CD4-positive, alpha-beta T cell treated with Interleukin-10 for 1 hour (primary cell): Measurements from ENCODE around the gene ANKIB1.

Experiments used
- DNase-seq: peaks from one replicate; pipeline ENCODE4 v3.0.0-alpha.2; 2020

Gene ANKIB1

DNA sequence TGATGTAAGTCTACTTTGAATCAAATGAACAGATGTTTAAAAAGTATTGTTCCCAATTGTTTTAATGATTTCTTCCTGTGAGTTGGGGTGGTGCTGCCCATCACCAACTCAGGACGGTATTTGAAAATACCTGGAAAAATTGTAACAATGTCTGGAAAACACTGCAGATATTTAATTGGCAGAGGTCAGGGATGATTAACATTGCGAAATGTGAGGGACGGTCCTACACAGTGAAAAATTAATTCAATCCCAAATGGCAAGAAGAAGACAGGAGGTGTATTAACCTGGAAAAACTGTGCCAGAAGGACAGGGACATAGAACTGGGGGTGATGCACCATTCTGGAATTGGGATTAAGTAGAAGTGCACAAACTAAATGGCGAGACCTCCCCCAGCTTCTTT lies 29.6 kb downstream of the ANKIB1 start:
- no peak for DNase-seq

DNA sequence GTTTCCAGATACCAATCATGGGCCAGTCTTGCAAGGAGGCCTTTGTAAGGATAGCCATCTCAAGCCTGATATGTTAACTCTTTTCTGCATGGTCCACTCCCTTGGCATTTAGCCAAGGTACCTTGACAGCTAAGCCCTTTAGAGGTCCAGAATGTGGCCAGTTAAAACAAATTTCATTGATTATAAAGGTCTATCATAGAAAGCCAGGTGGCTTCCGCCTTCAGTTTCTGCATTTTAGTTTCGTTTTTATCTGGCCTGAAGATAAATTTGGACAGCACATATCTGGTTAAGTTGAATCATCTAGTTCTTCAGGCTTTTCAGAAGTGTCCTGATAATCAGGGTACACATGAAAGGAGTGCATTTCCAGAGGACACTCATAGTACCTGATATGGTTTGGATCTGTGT lies 30.7 kb downstream of the ANKIB1 start:
- no peak for DNase-seq

GRCh38 chr7:92279396-92280031 lies 33.7 kb downstream of the ANKIB1 start:
- no peak for DNase-seq

GRCh38 chr7:92281031-92281430 lies 35.3 kb downstream of the ANKIB1 start:
- DNase-seq: no peak

- no peak for DNase-seq
Observed at GRCh38 chr7:92282221-92282814, 36.5 kb downstream of the ANKIB1 start.

- no peak for DNase-seq
Observed at GRCh38 chr7:92282930-92283329, 37.2 kb downstream of the ANKIB1 start.

GRCh38 chr7:92289321-92289720 lies 43.5 kb downstream of the ANKIB1 start:
- no peak for DNase-seq

DNA sequence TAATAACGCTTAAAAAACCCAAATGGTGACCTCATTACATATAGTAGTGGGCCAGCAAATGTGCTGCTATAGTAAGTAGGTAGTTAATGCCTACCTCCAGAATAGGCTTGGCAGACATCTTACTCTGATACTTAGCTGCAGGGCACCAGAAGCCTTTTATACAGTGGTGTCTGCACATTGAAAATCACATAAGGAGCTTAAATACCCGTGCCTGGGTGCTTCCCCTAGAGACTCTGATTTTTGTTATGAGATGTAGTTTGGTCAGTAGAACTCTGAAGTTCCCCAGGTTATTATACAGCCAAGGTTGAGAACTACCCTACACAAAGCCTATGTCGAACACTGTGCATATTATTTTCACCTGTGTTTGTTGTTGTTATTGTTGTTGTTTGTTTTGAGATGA lies 47.2 kb downstream of the ANKIB1 start:
- no peak for DNase-seq

DNA sequence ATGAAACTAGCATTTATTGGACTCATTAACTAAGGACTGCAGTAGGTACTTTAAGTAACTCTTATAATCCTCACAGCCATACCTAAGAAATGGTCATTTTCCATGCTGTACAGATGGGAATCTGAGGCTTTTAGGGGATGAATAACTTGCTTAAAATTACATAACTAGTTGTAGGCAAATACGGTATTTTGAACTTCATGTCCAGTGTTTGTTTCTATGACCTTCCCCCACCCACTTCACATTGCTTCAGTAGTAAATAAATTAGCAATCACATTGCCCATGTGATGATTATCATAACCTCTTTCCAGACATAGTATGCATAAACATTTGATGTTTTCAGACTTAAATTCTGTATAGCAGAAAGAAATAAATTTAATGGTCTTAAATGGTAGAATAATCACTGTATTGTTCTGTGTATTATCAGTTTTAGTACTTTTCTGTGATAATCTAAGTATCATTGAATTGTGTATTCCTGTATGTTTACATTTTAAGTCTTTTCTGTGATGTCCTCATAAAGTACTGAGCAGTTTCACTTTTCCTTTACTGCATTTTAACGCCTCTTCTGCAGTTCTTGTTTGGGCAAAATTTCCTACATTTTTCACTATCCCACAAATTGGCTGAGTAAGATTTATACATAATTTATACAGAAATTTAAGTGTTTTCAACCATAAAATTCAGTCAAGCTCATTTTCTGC lies 48.3 kb downstream of the ANKIB1 start:
- DNase-seq: no peak

DNA sequence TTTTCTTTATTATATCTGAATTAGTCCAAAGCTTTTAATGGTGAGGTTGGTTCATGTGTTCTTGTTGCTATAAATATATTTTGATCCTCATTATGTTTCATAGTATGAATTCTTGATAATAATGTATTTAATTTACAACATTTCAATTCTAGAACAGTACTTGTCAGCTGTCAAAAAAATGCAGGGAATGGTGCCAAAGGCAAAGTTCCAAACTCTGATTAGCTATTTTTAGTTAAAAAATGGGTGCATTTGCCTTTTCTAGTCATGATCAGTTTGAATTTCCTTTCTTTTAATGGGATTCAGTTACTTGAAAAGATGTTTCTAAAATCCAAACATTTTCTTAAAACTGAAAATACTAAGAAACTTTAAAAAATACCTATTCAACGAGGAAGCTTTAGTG lies 49.6 kb downstream of the ANKIB1 start:
- no peak for DNase-seq

- DNase-seq: no peak
Observed at GRCh38 chr7:92296235-92296634, 50.5 kb downstream of the ANKIB1 start.

DNA sequence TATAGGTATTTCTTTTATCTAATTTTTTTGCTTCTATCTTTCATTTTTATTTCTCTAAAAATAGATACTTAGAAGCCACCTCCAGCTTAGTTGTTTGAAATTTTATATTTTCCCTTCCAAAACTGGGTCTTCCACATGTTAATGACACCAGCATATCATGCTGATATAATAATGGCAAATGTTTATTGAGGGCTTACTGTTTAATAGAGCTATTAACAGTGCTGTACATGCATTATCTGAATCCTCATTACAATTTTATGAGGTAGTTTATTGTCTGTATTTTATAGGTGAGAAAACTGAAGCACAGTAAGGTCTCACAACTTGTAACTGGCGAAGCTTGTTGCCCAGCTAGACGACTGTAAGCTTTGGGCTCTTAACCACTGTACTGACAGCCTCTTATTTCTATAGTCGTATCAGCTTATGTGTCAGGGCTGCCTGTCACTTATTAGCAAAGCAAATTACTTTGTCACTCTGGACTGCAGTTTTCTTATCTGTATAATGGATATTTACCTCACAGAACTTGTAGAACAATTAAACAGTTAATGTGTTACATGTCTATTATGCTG lies 51.2 kb downstream of the ANKIB1 start:
- no peak for DNase-seq

- DNase-seq: no peak
Observed at GRCh38 chr7:92297736-92298135, 52.0 kb downstream of the ANKIB1 start.

DNA sequence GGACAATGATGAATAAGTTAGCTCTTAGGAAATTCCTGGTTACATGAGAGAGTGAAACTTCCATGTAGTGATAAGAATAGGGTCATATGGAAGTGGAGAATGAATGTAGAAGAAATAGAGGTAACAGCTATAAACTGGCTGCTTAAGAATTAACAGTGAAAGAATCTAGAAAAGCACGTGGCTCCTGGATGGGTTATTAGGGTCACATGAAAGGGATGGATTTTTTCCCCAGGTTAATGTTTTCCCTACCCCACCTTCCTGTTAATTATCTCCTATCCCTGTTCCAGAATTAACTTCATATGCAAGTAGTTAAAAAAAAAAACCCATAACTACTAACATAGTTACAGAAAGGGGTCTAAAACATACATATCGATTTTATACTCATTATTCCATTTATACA lies 58.0 kb downstream of the ANKIB1 start:
- no peak for DNase-seq

GRCh38 chr7:92304406-92304893 lies 58.7 kb downstream of the ANKIB1 start:
- DNase-seq: no peak

- no peak for DNase-seq
Observed at GRCh38 chr7:92306153-92306552, 60.4 kb downstream of the ANKIB1 start.

- DNase-seq: peak; percentile 10
Observed at GRCh38 chr7:92313055-92313454, 67.3 kb downstream of the ANKIB1 start.

DNA sequence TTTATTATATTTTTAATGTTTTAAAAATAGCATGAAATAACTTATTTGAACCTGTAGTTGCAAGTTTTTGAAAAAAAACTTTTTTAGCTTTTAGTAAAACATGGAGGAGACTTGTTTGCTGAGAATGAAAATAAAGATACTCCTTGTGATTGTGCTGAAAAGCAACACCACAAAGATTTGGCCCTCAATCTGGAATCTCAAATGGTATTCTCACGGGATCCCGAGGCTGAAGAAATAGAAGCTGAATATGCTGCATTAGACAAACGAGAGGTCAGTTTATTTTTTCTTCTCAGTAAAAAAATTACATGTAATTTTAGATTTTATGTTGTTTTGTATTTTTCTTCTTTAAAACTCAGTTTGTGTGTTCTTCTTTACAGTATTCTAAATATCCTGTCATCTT lies 73.5 kb downstream of the ANKIB1 start:
- DNase-seq: no peak

- no peak for DNase-seq
Observed at GRCh38 chr7:92325173-92325572, 79.4 kb downstream of the ANKIB1 start.

DNA sequence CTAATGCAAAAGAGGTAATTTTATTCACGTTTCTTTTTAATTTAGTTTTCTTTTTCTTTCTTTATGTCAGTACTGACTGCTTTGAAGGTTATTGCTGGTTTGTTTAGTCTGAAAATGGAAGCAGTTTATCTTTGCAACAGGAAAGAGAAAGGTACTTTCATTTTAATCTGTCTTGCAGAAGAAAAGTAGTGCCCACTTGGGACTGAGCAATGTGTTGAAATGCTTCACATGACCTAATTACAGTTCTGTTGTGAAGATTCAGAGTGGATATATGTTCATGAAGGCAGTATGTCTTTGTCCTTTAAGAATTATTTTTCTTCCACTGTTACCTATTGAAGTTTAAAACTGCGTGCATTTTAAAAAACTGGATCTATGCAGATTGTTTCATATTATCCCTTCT lies 80.1 kb downstream of the ANKIB1 start:
- DNase-seq: no peak

GRCh38 chr7:92330835-92331438 lies 85.2 kb downstream of the ANKIB1 start:
- DNase-seq: no peak

- no peak for DNase-seq
Observed at GRCh38 chr7:92331508-92331907, 85.7 kb downstream of the ANKIB1 start.

- DNase-seq: no peak
Observed at GRCh38 chr7:92332782-92333181, 87.0 kb downstream of the ANKIB1 start.

- DNase-seq: no peak
Observed at GRCh38 chr7:92333866-92334265, 88.1 kb downstream of the ANKIB1 start.
